Mononuclear cell (primary cell): ENCODE results near the gene PRPF19. TPM values are rescaled to one million over a fixed set of nuclear protein-coding genes. Genes with fewer than 3 reads are reported as not detected.

ENCODE experiments used
- H3K27me3 ChIP-seq: 2 replicates; pipeline ENCODE4 v1.6.0; 2011; ENCODE audit warnings: low read length, control low read depth; ENCODE audit not compliant: insufficient read depth
- H3K4me1 ChIP-seq: 2 replicates; pipeline ENCODE4 v1.5.1; 2011; ENCODE audit warnings: mild to moderate bottlenecking, low read length, control low read depth; ENCODE audit not compliant: insufficient read depth
- H3K4me3 ChIP-seq: 2 replicates; pipeline ENCODE4 v1.5.1; 2011; ENCODE audit warnings: mild to moderate bottlenecking, low read length, moderate library complexity
- H3K9me3 ChIP-seq: 2 replicates; pipeline ENCODE4 v1.5.1; 2011; ENCODE audit warnings: low read depth, mild to moderate bottlenecking, control low read depth, low read length
- total RNA-seq: library from RNA; depleted of rRNA; stranded (reverse); fragments of >200 nt; gene quantifications from one replicate; pipeline ENCODE4 v1.2.3, GENCODE V29; 2012

Gene PRPF19
- total RNA-seq, 1 donor, result 32.0 TPM

DNA sequence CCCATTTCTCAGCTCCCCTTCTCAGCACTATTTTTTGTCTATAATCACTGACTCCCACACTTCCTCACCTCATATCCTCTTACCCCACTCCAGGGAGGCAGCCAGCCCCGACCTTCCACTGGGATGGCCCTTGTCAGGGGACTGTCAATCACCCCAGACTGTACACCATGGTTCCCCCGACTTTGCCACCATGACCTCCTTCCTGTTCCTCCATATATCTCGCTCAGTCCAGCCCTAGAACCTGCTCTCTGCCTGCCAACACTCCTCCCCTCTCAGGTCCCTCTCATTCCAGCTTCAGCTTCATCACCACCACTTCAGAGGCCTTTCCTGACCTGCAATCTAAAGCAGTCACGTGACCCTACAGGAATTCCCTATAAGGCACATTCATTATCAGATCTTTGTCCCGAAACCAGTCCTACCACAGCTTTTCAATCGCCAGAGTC is 16.5 kb downstream of the PRPF19 start:
- Histone ChIP-seq H3K9me3 (no peaks in the 10 kb centered on the region), H3K4me3 (no peak overlapping the region), H3K4me1 (peaks cover 5% of the 10 kb centered on the region), H3K27me3 (no peaks in the 10 kb centered on the region)

DNA sequence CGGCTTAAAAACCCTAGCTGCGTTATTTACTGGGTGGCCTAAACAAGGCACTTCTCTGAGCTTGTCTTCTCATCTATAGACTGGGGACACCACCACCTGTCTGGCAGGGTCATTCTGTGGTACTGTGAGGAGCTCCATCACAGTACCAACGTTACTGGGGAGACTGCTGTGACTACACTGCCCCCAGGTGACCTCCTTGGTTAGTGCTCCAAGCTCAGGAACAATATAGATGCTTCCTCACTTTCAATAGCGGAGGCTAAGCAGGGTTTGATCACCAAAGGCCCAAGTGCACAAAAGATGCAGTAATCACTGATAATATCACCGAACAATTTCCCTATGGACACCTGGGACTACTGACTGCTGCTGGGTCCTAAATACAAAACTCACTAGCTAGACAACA is 18.8 kb downstream of the PRPF19 start:
- H3K4me3 ChIP-seq, result no peak overlapping the region
- H3K9me3 ChIP-seq, result no peaks in the 10 kb centered on the region
- H3K27me3 ChIP-seq, result no peaks in the 10 kb centered on the region
- H3K4me1 ChIP-seq, result peaks cover 5% of the 10 kb centered on the region

GRCh38 chr11:60880643-60881282 is 25.6 kb downstream of the PRPF19 start:
- Histone ChIP-seq H3K9me3 (no peaks in the 10 kb centered on the region), H3K27me3 (no peaks in the 10 kb centered on the region), H3K4me3 (no peak overlapping the region)

GRCh38 chr11:60879971-60880588 is 26.3 kb downstream of the PRPF19 start:
- Histone ChIP-seq H3K4me3 (no peak overlapping the region), H3K9me3 (no peaks in the 10 kb centered on the region), H3K4me1 (no peaks in the 10 kb centered on the region), H3K27me3 (no peaks in the 10 kb centered on the region)

More at GRCh38 chr11:60880643-60881282, 25.6 kb downstream of the PRPF19 start:
- H3K4me1 ChIP-seq, result no peaks in the 10 kb centered on the region

DNA sequence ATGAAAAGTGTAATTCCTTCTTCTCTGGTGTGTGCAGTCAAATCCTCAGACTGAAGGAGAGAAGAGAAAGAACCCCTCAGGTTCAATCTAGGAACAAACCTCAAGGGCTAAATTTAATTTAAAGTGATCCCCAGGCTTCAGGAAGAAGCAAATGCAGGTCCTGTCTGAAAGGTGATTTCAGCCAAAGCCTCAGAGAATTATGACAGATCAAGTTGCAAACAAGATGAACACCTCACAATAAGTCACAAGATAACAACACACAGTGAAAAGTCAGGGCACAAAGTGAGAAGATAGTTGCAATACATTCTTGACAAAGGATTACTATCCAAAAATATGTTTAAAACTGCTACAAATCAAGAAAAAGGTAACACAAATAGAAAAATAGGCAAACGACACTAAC is 27.3 kb downstream of the PRPF19 start:
- Histone ChIP-seq H3K4me1 (no peaks in the 10 kb centered on the region), H3K4me3 (no peak overlapping the region), H3K9me3 (no peaks in the 10 kb centered on the region), H3K27me3 (no peaks in the 10 kb centered on the region)

GRCh38 chr11:60878245-60879101 is 27.9 kb downstream of the PRPF19 start:
- Histone ChIP-seq H3K27me3 (no peaks in the 10 kb centered on the region), H3K4me3 (no peak overlapping the region), H3K4me1 (peaks cover 2% of the 10 kb centered on the region), H3K9me3 (no peaks in the 10 kb centered on the region)

GRCh38 chr11:60876168-60876485 is 30.3 kb downstream of the PRPF19 start:
- no peaks in the 10 kb centered on the region for H3K27me3 ChIP-seq
- H3K4me1 ChIP-seq, result peaks cover 24% of the 10 kb centered on the region

DNA sequence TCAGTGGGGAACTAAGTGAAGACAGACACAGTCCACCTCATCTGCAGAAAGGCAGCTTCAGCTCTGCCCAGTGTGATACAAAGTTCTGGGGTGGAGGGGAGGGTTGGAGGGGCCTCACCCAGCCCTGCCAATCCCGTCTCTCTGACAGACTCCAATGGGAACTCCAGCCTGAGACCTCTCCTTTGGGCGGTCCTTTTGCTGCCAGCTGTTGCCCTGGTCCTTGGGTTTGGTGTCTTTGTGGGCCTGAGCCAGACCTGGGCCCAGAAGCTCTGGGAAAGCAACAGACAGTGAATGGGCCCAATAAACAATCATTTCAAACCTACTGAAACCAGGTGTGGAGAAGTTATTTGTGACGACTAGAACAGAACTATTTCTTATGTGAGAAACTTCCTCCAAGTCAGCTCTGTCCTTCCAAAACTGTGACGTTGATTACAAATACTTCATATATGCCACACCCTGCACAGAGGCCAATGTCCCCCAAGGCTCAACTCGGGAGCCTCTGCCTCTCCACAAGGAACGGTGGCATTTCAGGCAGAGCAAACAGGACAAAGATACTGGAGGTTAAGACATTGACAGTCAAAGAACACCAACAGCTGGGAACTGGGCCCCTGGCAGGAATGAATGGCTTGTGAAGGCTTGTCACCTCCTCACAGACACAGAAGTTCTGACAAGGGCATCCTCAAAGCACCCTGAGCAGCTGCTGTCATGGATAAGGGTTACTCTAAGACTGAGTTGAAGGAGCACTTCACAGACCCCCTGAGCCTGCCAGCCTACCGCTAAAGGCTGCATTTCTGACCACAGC is 30.8 kb downstream of the PRPF19 start:
- H3K4me1 ChIP-seq, result peaks cover 24% of the 10 kb centered on the region
- H3K4me3 ChIP-seq, result no peak overlapping the region
- H3K9me3 ChIP-seq, result no peaks in the 10 kb centered on the region
- no peaks in the 10 kb centered on the region for H3K27me3 ChIP-seq

More at GRCh38 chr11:60876168-60876485, 30.3 kb downstream of the PRPF19 start:
- H3K4me3 ChIP-seq, result no peak overlapping the region
- H3K9me3 ChIP-seq, result no peaks in the 10 kb centered on the region

- H3K4me3 ChIP-seq, result no peak overlapping the region
- H3K4me1 ChIP-seq, result peaks cover 24% of the 10 kb centered on the region
- H3K27me3 ChIP-seq, result no peaks in the 10 kb centered on the region
- H3K9me3 ChIP-seq, result no peaks in the 10 kb centered on the region
These were observed 31.7 kb downstream of the PRPF19 start for GRCh38 chr11:60874421-60875365.

GRCh38 chr11:60873533-60873932 is 32.9 kb downstream of the PRPF19 start:
- Histone ChIP-seq H3K27me3 (no peaks in the 10 kb centered on the region), H3K4me3 (no peak overlapping the region), H3K9me3 (no peaks in the 10 kb centered on the region), H3K4me1 (peaks cover 24% of the 10 kb centered on the region)

DNA sequence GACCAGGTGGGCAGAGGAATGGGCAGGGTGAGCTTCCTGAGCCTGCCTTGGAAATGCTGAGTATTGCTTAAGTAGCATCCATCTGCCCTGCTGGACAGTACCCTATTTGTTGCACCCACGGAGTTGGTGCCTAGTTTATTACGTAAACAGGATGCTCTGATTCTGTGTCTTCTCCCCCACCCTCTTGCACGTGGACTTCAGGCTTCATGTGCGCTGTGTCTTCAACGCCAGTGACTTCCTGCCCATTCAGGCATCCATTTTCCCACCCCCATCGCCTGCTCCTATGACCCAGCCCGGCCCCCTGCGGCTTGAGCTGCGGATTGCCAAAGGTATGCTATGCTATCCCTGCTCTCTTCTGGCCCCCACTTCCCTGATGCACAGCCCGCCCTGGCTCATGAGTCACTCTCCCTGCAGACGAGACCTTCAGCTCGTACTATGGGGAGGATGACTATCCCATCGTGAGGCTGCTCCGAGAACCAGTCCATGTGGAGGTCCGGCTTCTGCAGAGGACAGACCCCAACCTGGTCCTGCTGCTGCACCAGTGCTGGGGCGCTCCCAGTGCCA is 33.3 kb downstream of the PRPF19 start:
- Histone ChIP-seq H3K4me1 (peaks cover 24% of the 10 kb centered on the region), H3K9me3 (no peaks in the 10 kb centered on the region), H3K4me3 (no peak overlapping the region), H3K27me3 (no peaks in the 10 kb centered on the region)

DNA sequence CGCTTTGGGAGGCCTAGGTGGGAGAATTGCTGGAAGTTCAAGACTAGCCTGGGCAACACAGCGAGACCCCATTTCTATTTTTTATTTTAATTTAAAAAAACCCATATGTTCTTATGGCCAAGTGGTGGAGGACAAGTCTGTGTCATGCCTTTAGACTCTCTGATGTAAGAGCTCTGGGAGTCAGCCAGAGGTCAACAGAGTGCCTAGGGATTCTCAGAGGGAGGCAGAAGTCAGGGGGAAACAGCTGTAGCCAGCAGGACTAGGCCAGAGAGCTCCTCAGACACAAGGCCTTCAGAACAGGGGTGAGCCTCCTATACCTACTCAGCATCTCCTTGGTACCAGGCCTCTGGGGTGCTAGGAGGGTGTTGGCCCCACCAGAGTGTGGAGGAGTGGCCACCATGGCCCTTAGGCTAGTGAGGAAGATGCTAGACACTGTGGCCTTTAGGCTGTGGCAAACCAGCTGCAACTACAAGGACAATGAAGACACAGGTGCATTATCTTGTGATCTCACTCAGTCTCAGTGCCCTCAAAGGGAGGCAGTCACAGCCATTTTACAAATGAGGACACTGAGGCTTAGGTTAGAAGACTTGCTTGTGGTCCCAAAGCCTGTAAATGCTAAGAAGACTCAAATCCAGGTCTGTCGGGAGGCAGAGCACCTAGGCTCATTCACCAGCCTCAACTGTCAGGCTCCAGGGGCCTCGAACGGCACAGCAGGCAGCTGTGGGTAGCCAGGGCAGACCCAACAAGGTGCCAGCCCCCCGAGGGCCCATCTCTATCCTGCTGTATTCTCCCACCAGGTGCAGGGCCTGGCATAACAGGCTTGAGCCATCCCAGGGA is 34.0 kb downstream of the PRPF19 start:
- H3K27me3 ChIP-seq, result no peaks in the 10 kb centered on the region
- peaks cover 24% of the 10 kb centered on the region for H3K4me1 ChIP-seq
- no peaks in the 10 kb centered on the region for H3K9me3 ChIP-seq
- H3K4me3 ChIP-seq, result no peak overlapping the region
